Mesenteric fat pad (tissue), 1 donor: Measurements from ENCODE around the gene BLTP3A. TPM values are rescaled to one million over a fixed set of nuclear protein-coding genes. Genes with fewer than 3 reads are reported as not detected.
A peak's percentile ranks its signal among the peaks of the same experiment; 100 is the strongest.
"Not testable (repeated sequence)": the region's sequence is repeated elsewhere in the genome, so short reads cannot be mapped to it uniquely, and the experiment has no call there.

Experiments
- DNase-seq: peaks from one replicate; pipeline ENCODE4 v3.0.0-alpha.2; 2020; ENCODE audit warnings: low spot score
- long read RNA-seq: library from polyadenylated mRNA; unstranded; transcript quantifications from one replicate; pipeline ENCODE4 v2.0.0, GENCODE V29; 2020
- total RNA-seq: library from RNA; stranded (reverse); fragmentation: NEBNext Ultra II Directional; extraction: Animal tissue kit (Norgen Biotek cat#: 25700); gene quantifications from one replicate; pipeline ENCODE4 v1.2.1, GENCODE V29; 2021
- donor health status: DM: yes; HTN: yes; CAD: no.

Gene BLTP3A
- total RNA-seq, result 25.5 TPM
- long read RNA-seq, partial matches to known transcripts, result 10 of 14 reads
- long read RNA-seq, other reads (novel, unspliced or antisense), result 4 of 14 reads

GRCh38 chr6:34791701-34792604 lies at the start of gene BLTP3A:
Gene BLTP3A, plus strand, starts transcription at chr6:34792083. Its CDS starts 168 bp downstream, at chr6:34792251.
- peak; percentile 91 for DNase-seq

- DNase-seq, result no peak
Observed at GRCh38 chr6:34742094-34742493, 49.8 kb upstream of the BLTP3A start.

- peak; percentile 53 for DNase-seq
Observed at GRCh38 chr6:34743625-34744293, 48.1 kb upstream of the BLTP3A start.

GRCh38 chr6:34744294-34744647 lies 47.6 kb upstream of the BLTP3A start:
- peak; percentile 43 for DNase-seq

GRCh38 chr6:34745277-34746103 lies 46.4 kb upstream of the BLTP3A start:
- peak; percentile 62 for DNase-seq

GRCh38 chr6:34746104-34746846 lies 45.6 kb upstream of the BLTP3A start:
- DNase-seq, result no peak

- no peak for DNase-seq
Observed at GRCh38 chr6:34748757-34749156, 43.1 kb upstream of the BLTP3A start.

- not testable (repeated sequence) for DNase-seq
Observed at GRCh38 chr6:34756513-34756856, 35.4 kb upstream of the BLTP3A start.

GRCh38 chr6:34757687-34758274 lies 34.1 kb upstream of the BLTP3A start:
- no peak for DNase-seq

- no peak for DNase-seq
Observed at GRCh38 chr6:34760108-34760507, 31.8 kb upstream of the BLTP3A start.

GRCh38 chr6:34761681-34762080 lies 30.2 kb upstream of the BLTP3A start:
- peak; percentile 9 for DNase-seq

- no peak for DNase-seq
Observed at GRCh38 chr6:34768148-34768547, 23.7 kb upstream of the BLTP3A start.

- no peak for DNase-seq
Observed at GRCh38 chr6:34771727-34772126, 20.2 kb upstream of the BLTP3A start.

- DNase-seq, result no peak
Observed at GRCh38 chr6:34772940-34773339, 18.9 kb upstream of the BLTP3A start.

GRCh38 chr6:34773916-34774315 lies 18.0 kb upstream of the BLTP3A start:
- no peak for DNase-seq

- DNase-seq, result no peak
Observed at GRCh38 chr6:34774967-34775366, 16.9 kb upstream of the BLTP3A start.

GRCh38 chr6:34785375-34785774 lies 6.5 kb upstream of the BLTP3A start:
- DNase-seq, result not testable (repeated sequence)

- not testable (repeated sequence) for DNase-seq
Observed at GRCh38 chr6:34787152-34787551, 4.7 kb upstream of the BLTP3A start.

- DNase-seq, result no peak
Observed at GRCh38 chr6:34788111-34788510, 3.8 kb upstream of the BLTP3A start.

GRCh38 chr6:34791164-34791700 lies 651 bp upstream of the BLTP3A start:
- no peak for DNase-seq
